NCI-H69 (cell line): ENCODE measurements around the gene MED29.

Experiments
- DNase-seq: peaks from one replicate; lab custom pipeline; 2025; lab: John Stamatoyannopoulos, UW

MED29 gene

GRCh38 chr19:39411081-39411831 is 20.1 kb downstream of the MED29 start:
- DNase-seq: peak; percentile 53

- DNase-seq: peak; percentile 93
Observed at GRCh38 chr19:39411832-39412099, 20.6 kb downstream of the MED29 start.

GRCh38 chr19:39412100-39412866 is 21.1 kb downstream of the MED29 start, which contains the start of gene PLEKHG2:
Gene PLEKHG2, plus strand, starts transcription at chr19:39412669. Its CDS starts 1,418 bp downstream, at chr19:39414087.
- DNase-seq: peak; percentile 100

- no peak for DNase-seq
Observed at GRCh38 chr19:39412867-39413271, 21.7 kb downstream of the MED29 start.

GRCh38 chr19:39413272-39413910 is 22.2 kb downstream of the MED29 start:
- peak; percentile 83 for DNase-seq

GRCh38 chr19:39413911-39414608 is 22.9 kb downstream of the MED29 start:
- DNase-seq: no peak

GRCh38 chr19:39415111-39416046 is 24.2 kb downstream of the MED29 start:
- no peak for DNase-seq

GRCh38 chr19:39416152-39417120 is 25.3 kb downstream of the MED29 start:
- peak; percentile 30 for DNase-seq

- DNase-seq: no peak
Observed at GRCh38 chr19:39417463-39418181, 26.4 kb downstream of the MED29 start.

GRCh38 chr19:39419003-39419402 is 27.8 kb downstream of the MED29 start:
- DNase-seq: no peak

- no peak for DNase-seq
Observed at GRCh38 chr19:39420769-39421168, 29.6 kb downstream of the MED29 start.

GRCh38 chr19:39422020-39422419 is 30.8 kb downstream of the MED29 start:
- no peak for DNase-seq

- no peak for DNase-seq
Observed at GRCh38 chr19:39423258-39424086, 32.3 kb downstream of the MED29 start.

GRCh38 chr19:39424934-39425333 is 33.8 kb downstream of the MED29 start:
- no peak for DNase-seq

GRCh38 chr19:39425744-39426143 is 34.6 kb downstream of the MED29 start:
- DNase-seq: no peak

- no peak for DNase-seq
Observed at GRCh38 chr19:39426170-39426569, 35.0 kb downstream of the MED29 start.

- DNase-seq: no peak
Observed at GRCh38 chr19:39427707-39428106, 36.5 kb downstream of the MED29 start.

GRCh38 chr19:39428283-39429112 is 37.3 kb downstream of the MED29 start:
- no peak for DNase-seq
